ENCODE results near the gene MORN3.
A peak's percentile ranks its signal among the peaks of the same experiment; 100 is the strongest.
"Not testable (repeated sequence)": the region's sequence is repeated elsewhere in the genome, so short reads cannot be mapped to it uniquely, and the experiment has no call there.

The MORN3 gene, protein sequence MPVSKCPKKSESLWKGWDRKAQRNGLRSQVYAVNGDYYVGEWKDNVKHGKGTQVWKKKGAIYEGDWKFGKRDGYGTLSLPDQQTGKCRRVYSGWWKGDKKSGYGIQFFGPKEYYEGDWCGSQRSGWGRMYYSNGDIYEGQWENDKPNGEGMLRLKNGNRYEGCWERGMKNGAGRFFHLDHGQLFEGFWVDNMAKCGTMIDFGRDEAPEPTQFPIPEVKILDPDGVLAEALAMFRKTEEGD

DNA sequence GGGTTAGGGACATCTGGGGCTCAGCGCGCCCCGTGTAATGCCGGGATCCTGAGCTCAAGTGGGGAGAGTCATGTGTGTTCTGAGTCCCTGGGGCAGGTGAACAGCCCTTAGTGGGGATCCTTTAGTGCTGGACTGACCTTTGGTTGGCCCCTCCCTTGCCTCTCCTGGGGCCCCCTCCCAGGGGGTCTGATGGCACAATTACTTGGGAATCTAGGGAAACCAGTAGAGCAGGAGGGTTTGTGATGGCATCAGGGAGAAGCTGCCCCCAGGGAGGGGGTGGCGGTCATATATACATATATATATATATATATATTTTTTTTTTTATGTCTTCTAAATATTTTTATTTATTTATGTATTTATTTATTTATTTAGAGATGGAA lies at the start of gene MORN3:
TSS of gene MORN3 (minus strand) at position 134 of the 380 bp plus-strand sequence. CDS start 171 bp downstream, outside the sequence.
- Mint-ChIP-seq H3K36me3 (ENCODE audit: low read depth) (no peaks in the 10 kb centered on the region), H3K27ac (no peak within 1 kb of the TSS), H3K4me1 (peaks cover 8% of the 10 kb centered on the region), H3K9me3 (no peaks in the 10 kb centered on the region), H3K27me3 (ENCODE audit: low read depth) (peaks cover 4% of the 10 kb centered on the region), H3K4me3 (peak within 1 kb of the TSS in 2 of 3 experiments; percentile 8 to 32)
- no peak for TF ChIP-seq CTCF (IDR thresholded peaks at IDR 0.05; ENCODE audit: unreplicated experiment in 3 of 3)

DNA sequence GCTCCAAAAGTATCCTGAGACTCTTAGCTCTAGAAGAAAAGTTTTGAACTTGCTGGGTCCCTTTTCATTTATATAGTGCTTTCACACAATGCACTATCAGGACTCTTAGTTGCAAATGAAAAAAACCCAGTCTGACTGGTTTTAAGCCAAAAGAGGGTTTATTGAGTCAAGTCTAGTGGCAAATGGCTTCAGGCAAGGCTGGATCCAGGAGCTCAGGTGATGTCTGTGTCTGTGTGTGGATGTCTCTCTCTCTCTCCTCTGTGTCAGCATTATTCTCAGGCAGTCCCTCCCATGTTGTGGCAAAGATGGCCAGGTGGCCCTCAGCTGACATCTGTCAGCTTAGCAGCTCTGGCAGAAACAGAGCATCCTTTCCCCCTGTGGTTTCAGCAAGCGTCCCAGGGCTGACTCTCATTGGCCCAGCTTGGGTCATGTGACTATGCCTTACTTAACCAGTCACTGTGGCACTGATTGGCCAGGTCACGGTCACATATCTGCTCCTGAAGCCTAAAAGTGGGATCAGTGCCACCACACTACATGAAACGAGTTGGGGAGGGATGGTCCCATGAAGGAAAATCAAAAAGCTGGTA lies 49.3 kb upstream of the MORN3 start:
- H3K36me3 Mint-ChIP-seq (ENCODE audit: low read depth): peaks cover 9% of the 10 kb centered on the region
- H3K9me3 Mint-ChIP-seq: no peaks in the 10 kb centered on the region
- no peak for TF ChIP-seq CTCF (IDR thresholded peaks at IDR 0.05; ENCODE audit: unreplicated experiment in 3 of 3)
- no peaks in the 10 kb centered on the region for H3K27me3 Mint-ChIP-seq (ENCODE audit: low read depth)
- H3K27ac Mint-ChIP-seq: no peak overlapping the region
- peaks cover 28% of the 10 kb centered on the region for H3K4me1 Mint-ChIP-seq
- no peak overlapping the region for H3K4me3 Mint-ChIP-seq

GRCh38 chr12:121717041-121717699 lies 47.7 kb upstream of the MORN3 start:
- Mint-ChIP-seq H3K9me3 (no peaks in the 10 kb centered on the region), H3K36me3 (ENCODE audit: low read depth) (peaks cover 9% of the 10 kb centered on the region), H3K4me3 (peak overlapping the region; percentile 31 to 64 (median 42)), H3K27me3 (ENCODE audit: low read depth) (no peaks in the 10 kb centered on the region), H3K4me1 (peaks cover 36% of the 10 kb centered on the region), H3K27ac (peak overlapping the region; percentile 15 to 79 (median 37))
- TF ChIP-seq CTCF (IDR thresholded peaks at IDR 0.05; ENCODE audit: unreplicated experiment in 3 of 3): no peak

GRCh38 chr12:121715862-121716435 lies 46.5 kb upstream of the MORN3 start:
- Mint-ChIP-seq H3K27ac (peak overlapping the region in 1 of 3 experiments; percentile 54), H3K36me3 (ENCODE audit: low read depth) (peaks cover 9% of the 10 kb centered on the region), H3K4me3 (peak overlapping the region; percentile 8 to 62 (median 21)), H3K9me3 (peaks cover 3% of the 10 kb centered on the region), H3K4me1 (peaks cover 42% of the 10 kb centered on the region), H3K27me3 (ENCODE audit: low read depth) (no peaks in the 10 kb centered on the region)
- no peak for TF ChIP-seq CTCF (IDR thresholded peaks at IDR 0.05; ENCODE audit: unreplicated experiment in 3 of 3)

DNA sequence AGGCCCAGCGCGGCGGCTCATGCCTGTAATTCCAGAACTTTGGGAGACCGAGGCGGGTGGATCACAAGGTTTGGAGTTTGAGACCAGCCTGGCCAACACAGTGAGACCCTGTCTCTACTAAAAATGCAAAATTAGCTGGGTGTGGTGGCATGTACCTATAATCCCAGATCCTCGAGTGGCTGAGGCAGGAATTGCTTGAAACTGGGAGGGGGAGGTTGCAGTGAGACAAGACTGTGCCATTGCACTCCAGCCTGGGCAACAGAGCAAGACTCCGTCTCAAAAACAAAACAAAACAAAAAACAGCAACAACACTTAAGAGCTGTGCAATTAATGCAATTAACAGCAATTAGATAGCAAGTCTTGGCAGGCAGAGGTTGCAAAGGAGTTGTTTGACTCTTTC lies 45.6 kb upstream of the MORN3 start:
- H3K27me3 Mint-ChIP-seq (ENCODE audit: low read depth); H3K36me3 Mint-ChIP-seq (ENCODE audit: low read depth); H3K9me3 Mint-ChIP-seq: not testable (repeated sequence)
- H3K27ac Mint-ChIP-seq: peak overlapping the region in 2 of 3 experiments; percentile 17 to 54
- H3K4me3 Mint-ChIP-seq: peak overlapping the region in 2 of 3 experiments; percentile 90 to 92
- H3K4me1 Mint-ChIP-seq: peaks cover 42% of the 10 kb centered on the region

- Mint-ChIP-seq H3K4me1 (peaks cover 42% of the 10 kb centered on the region), H3K36me3 (ENCODE audit: low read depth) (peaks cover 6% of the 10 kb centered on the region), H3K27ac (peak overlapping the region; percentile 69 to 96 (median 70)), H3K27me3 (ENCODE audit: low read depth) (no peaks in the 10 kb centered on the region), H3K9me3 (peaks cover 3% of the 10 kb centered on the region), H3K4me3 (peak overlapping the region; percentile 85 to 92 (median 90))
- TF ChIP-seq CTCF (IDR thresholded peaks at IDR 0.05; ENCODE audit: unreplicated experiment in 3 of 3): no peak
Observed at GRCh38 chr12:121713793-121714192, 44.3 kb upstream of the MORN3 start.

Data from nephron (organoid).